H9 (cell line): ENCODE results near the gene FBXO42. TPM values are rescaled to one million over a fixed set of nuclear protein-coding genes. Genes with fewer than 3 reads are reported as not detected.

Experiments
- DNase-seq: peaks from one replicate; pipeline ENCODE4 v3.0.0-alpha.2; 2017
- H2AFZ ChIP-seq: one replicate; pipeline ENCODE4 v1.6.1; 2013; ENCODE audit warnings: mild to moderate bottlenecking, low read length, control low read depth, moderate library complexity
- H2AK5ac ChIP-seq: 2 replicates; pipeline ENCODE4 v1.6.1; 2013; ENCODE audit warnings: low read length, control low read depth, mixed read lengths; ENCODE audit not compliant: insufficient read length
- H2BK120ac ChIP-seq: one replicate; pipeline ENCODE4 v1.6.1; 2013; ENCODE audit warnings: low read depth, mild to moderate bottlenecking, low read length, control low read depth, inconsistent platforms; ENCODE audit not compliant: poor library complexity, severe bottlenecking
- H2BK12ac ChIP-seq: 2 replicates; pipeline ENCODE4 v1.6.1; 2013; ENCODE audit warnings: low read length, control low read depth, mixed read lengths, low read depth; ENCODE audit not compliant: insufficient read length
- H2BK15ac ChIP-seq: 2 replicates; pipeline ENCODE4 v1.6.1; 2013; ENCODE audit warnings: low read depth, low read length, control low read depth
- H2BK20ac ChIP-seq: one replicate; pipeline ENCODE4 v1.6.1; 2013; ENCODE audit warnings: low read depth, mild to moderate bottlenecking, low read length, control low read depth, inconsistent platforms; ENCODE audit not compliant: poor library complexity, severe bottlenecking
- H2BK5ac ChIP-seq: 2 replicates; pipeline ENCODE4 v1.6.1; 2013; ENCODE audit warnings: low read length, control low read depth, mixed read lengths; ENCODE audit not compliant: insufficient read length
- H3K14ac ChIP-seq: 2 replicates; pipeline ENCODE4 v1.6.1; 2013; ENCODE audit warnings: low read length, control low read depth; ENCODE audit not compliant: insufficient read depth
- H3K18ac ChIP-seq: 2 replicates; pipeline ENCODE4 v1.6.1; 2013; ENCODE audit warnings: low read depth, mild to moderate bottlenecking, mixed read lengths, low read length, control low read depth; ENCODE audit not compliant: insufficient read length
- H3K23ac ChIP-seq: 2 replicates; pipeline ENCODE4 v1.6.1; 2013; ENCODE audit warnings: low read length, control low read depth, mixed read lengths, low read depth; ENCODE audit not compliant: insufficient read length
- H3K23me2 ChIP-seq: 2 replicates; pipeline ENCODE4 v1.6.1; 2013; ENCODE audit warnings: low read depth, mild to moderate bottlenecking, mixed read lengths, low read length, control low read depth; ENCODE audit not compliant: insufficient read length, poor library complexity, severe bottlenecking
- H3K27ac ChIP-seq: 2 replicates; pipeline ENCODE4 v1.5.1; 2013; ENCODE audit warnings: low read length, control low read depth, mixed read lengths, low read depth; ENCODE audit not compliant: insufficient read length
- H3K27me3 ChIP-seq: 2 replicates; pipeline ENCODE4 v1.6.1; 2013; ENCODE audit warnings: low read length, control low read depth, inconsistent platforms; ENCODE audit not compliant: insufficient read depth
- H3K4ac ChIP-seq: 2 replicates; pipeline ENCODE4 v1.6.1; 2013; ENCODE audit warnings: low read depth, mild to moderate bottlenecking, control low read depth, inconsistent platforms, low read length, moderate library complexity
- H3K4me1 ChIP-seq: 2 replicates; pipeline ENCODE4 v1.6.1; 2013; ENCODE audit warnings: low read length, control low read depth, inconsistent platforms; ENCODE audit not compliant: insufficient read depth
- H3K4me2 ChIP-seq: 2 replicates; pipeline ENCODE4 v1.6.1; 2013; ENCODE audit warnings: low read length, control low read depth, mixed read lengths; ENCODE audit not compliant: insufficient read length, insufficient read depth
- H3K56ac ChIP-seq: 2 replicates; pipeline ENCODE4 v1.6.1; 2013; ENCODE audit warnings: low read depth, mild to moderate bottlenecking, mixed read lengths, low read length, control low read depth; ENCODE audit not compliant: insufficient read length
- H3K79me1 ChIP-seq: 2 replicates; pipeline ENCODE4 v1.6.1; 2013; ENCODE audit warnings: low read depth, mild to moderate bottlenecking, moderate library complexity, low read length, control low read depth, inconsistent platforms; ENCODE audit not compliant: insufficient read depth, poor library complexity, severe bottlenecking
- H3K79me2 ChIP-seq: 2 replicates; pipeline ENCODE4 v1.6.1; 2013; ENCODE audit warnings: low read length, control low read depth, inconsistent platforms; ENCODE audit not compliant: insufficient read depth
- H3K9ac ChIP-seq: 2 replicates; pipeline ENCODE4 v1.6.1; 2013; ENCODE audit warnings: low read length, control low read depth, mixed read lengths; ENCODE audit not compliant: insufficient read length; ENCODE audit errors: extremely low read depth
- H3K9me3 ChIP-seq: one replicate; pipeline ENCODE4 v1.6.1; 2013; ENCODE audit warnings: low read depth, low read length, inconsistent platforms; ENCODE audit not compliant: control insufficient read depth
- H3T11ph ChIP-seq: one replicate; pipeline ENCODE4 v1.6.1; 2013; ENCODE audit warnings: mild to moderate bottlenecking, low read length, control low read depth, inconsistent platforms
- H4K20me1 ChIP-seq: one replicate; pipeline ENCODE4 v1.6.1; 2013; ENCODE audit not compliant: control insufficient read depth, insufficient read length, insufficient read depth
- H4K5ac ChIP-seq: 2 replicates; pipeline ENCODE4 v1.6.1; 2013; ENCODE audit warnings: low read depth, mild to moderate bottlenecking, mixed read lengths, low read length, control low read depth; ENCODE audit not compliant: insufficient read length
- H4K8ac ChIP-seq: replicated peaks from 2 replicates; pipeline ENCODE4 v1.6.1; 2013; ENCODE audit warnings: low read length, control low read depth, mixed read lengths, low read depth; ENCODE audit not compliant: insufficient read length
- H4K91ac ChIP-seq: 2 replicates; pipeline ENCODE4 v1.6.1; 2013; ENCODE audit warnings: low read depth, mild to moderate bottlenecking, moderate library complexity, mixed read lengths, low read length, control low read depth; ENCODE audit not compliant: insufficient read length
- H3K27ac Mint-ChIP-seq, 3 experiments: 2 replicates in 2 of 3; 3 replicates in 1 of 3; pipeline ENCODE4 v1.8.0; 2020 to 2021; ENCODE audit warnings: mixed read lengths in 3 of 3, mild to moderate bottlenecking in 1 of 3, moderate library complexity in 1 of 3
- H3K27me3 Mint-ChIP-seq: 2 replicates; pipeline ENCODE4 v1.8.0; 2021; ENCODE audit warnings: low read depth, mild to moderate bottlenecking, moderate library complexity, mixed read lengths
- H3K36me3 Mint-ChIP-seq, 3 experiments: 2 replicates in 2 of 3; 3 replicates in 1 of 3; pipeline ENCODE4 v1.8.0; 2020 to 2021; ENCODE audit warnings: low read depth in 3 of 3, mixed read lengths in 3 of 3; ENCODE audit not compliant: insufficient read depth in 1 of 3
- H3K4me1 Mint-ChIP-seq, 2 experiments: 2 replicates each; pipeline ENCODE4 v1.8.0; 2020; ENCODE audit warnings: mixed read lengths in 2 of 2
- H3K4me3 Mint-ChIP-seq, 2 experiments: 2 replicates in 1 of 2; 3 replicates in 1 of 2; pipeline ENCODE4 v1.8.0; 2020 to 2021; ENCODE audit warnings: mild to moderate bottlenecking in 2 of 2, mixed read lengths in 2 of 2, moderate library complexity in 1 of 2
- H3K9me3 Mint-ChIP-seq, 2 experiments: 2 replicates in 1 of 2; 3 replicates in 1 of 2; pipeline ENCODE4 v1.8.0; 2020; ENCODE audit warnings: mild to moderate bottlenecking in 2 of 2, mixed read lengths in 2 of 2, moderate library complexity in 1 of 2
- CTCF ChIP-seq: fragments of 200-600 bp; sonication (generic); conservative IDR thresholded peaks from 3 replicates; pipeline ENCODE4 v1.8.0; 2021; ENCODE audit warnings: antibody characterized with exemption, mild to moderate bottlenecking
- WGBS: extraction: QIAGEN DNeasy Blood & Tissue Kit; methylation state at CpG from one replicate; pipeline ENCODE4 v1.1.7; 2013; ENCODE audit warnings: missing lambda C conversion rate, low lambda C conversion rate, mixed read lengths; ENCODE audit not compliant: insufficient read length; ENCODE audit errors: extremely low coverage; 5-methylcytosine and 5-hydroxymethylcytosine counted together
- total RNA-seq: library from RNA; stranded (reverse); gene quantifications from 2 replicates; pipeline ENCODE4 v1.2.1, GENCODE V29; 2021

The FBXO42 gene
- total RNA-seq, 1 experiment from 2014 or later = 17.4 TPM

- Histone ChIP-seq H3K9me3 (no peaks in the 10 kb centered on the region), H2AK5ac (no peak overlapping the region), H3K56ac (no peak overlapping the region), H4K5ac (no peak overlapping the region), H3K18ac (no peak overlapping the region), H3K23me2 (no peaks in the 10 kb centered on the region), H3K4me2 (no peak overlapping the region), H4K20me1 (no peaks in the 10 kb centered on the region), H3T11ph (no peak overlapping the region), H4K91ac (no peak overlapping the region), H3K27ac (no peak overlapping the region), H2AFZ (no peak overlapping the region), H2BK120ac (no peak overlapping the region), H2BK12ac (no peak overlapping the region), H2BK15ac (no peak overlapping the region), H3K4me1 (no peaks in the 10 kb centered on the region), H2BK5ac (no peak overlapping the region), H4K8ac (no peak overlapping the region), H3K27me3 (no peaks in the 10 kb centered on the region), H3K79me1 (no peaks in the 10 kb centered on the region), H3K23ac (no peak overlapping the region), H3K79me2 (no peaks in the 10 kb centered on the region), H3K9ac (no peak overlapping the region), H3K14ac (no peak overlapping the region), H3K4ac (no peak overlapping the region), H2BK20ac (no peak overlapping the region)
- H3K4me3 Mint-ChIP-seq = no peak overlapping the region
- no peak overlapping the region for H3K27ac Mint-ChIP-seq
- WGBS = no CpG with 5 or more reads among the region's 8 CpGs
- peaks cover 2 to 32% (median 18%) of the 10 kb centered on the region in 3 experiments; a peak in 6 of 7 replicates for H3K36me3 Mint-ChIP-seq
- peaks cover 3 to 4% of the 10 kb centered on the region in 2 experiments for H3K4me1 Mint-ChIP-seq
- no peak for DNase-seq
- no peak for TF ChIP-seq CTCF
- H3K9me3 Mint-ChIP-seq = no peaks in the 10 kb centered on the region
- no peaks in the 10 kb centered on the region for H3K27me3 Mint-ChIP-seq
Observed at GRCh38 chr1:16248007-16248436, 104.3 kb downstream of the FBXO42 start.
